OCI-LY1 (cell line): ENCODE data around the gene CYREN.

Experiments
- H2AFZ ChIP-seq: fragments of 200-600 bp; sonication (generic), shearing (Covaris generic); 2 replicates; pipeline ENCODE4 v1.6.0; 2014; ENCODE audit warnings: antibody characterized with exemption, mild to moderate bottlenecking, low read length
- H3F3A ChIP-seq: fragments of 200-600 bp; sonication (generic), shearing (Covaris generic); 2 replicates; pipeline ENCODE4 v1.6.0; 2014; ENCODE audit warnings: mild to moderate bottlenecking, antibody characterized with exemption, low read length, moderate library complexity; ENCODE audit not compliant: insufficient read depth
- H3K27ac ChIP-seq: fragments of 200-600 bp; sonication (generic); 2 replicates; pipeline ENCODE4 v1.5.1; 2014; ENCODE audit warnings: low read length, mixed run types, mild to moderate bottlenecking, low read depth; ENCODE audit not compliant: poor library complexity, severe bottlenecking
- H3K27me3 ChIP-seq: fragments of 200-600 bp; sonication (generic); 2 replicates; pipeline ENCODE4 v1.6.0; 2014; ENCODE audit warnings: antibody characterized with exemption, mild to moderate bottlenecking, low read length, moderate library complexity; ENCODE audit not compliant: insufficient read depth
- H3K36me3 ChIP-seq: fragments of 200-600 bp; sonication (generic); 2 replicates; pipeline ENCODE4 v1.6.1; 2014; ENCODE audit warnings: mild to moderate bottlenecking, antibody characterized with exemption, low read length, moderate library complexity, mixed read lengths; ENCODE audit not compliant: insufficient read depth
- H3K4me1 ChIP-seq: fragments of 200-600 bp; sonication (generic); 2 replicates; pipeline ENCODE4 v1.5.1; 2014; ENCODE audit warnings: mild to moderate bottlenecking, low read length, moderate library complexity; ENCODE audit not compliant: insufficient read depth, severe bottlenecking
- H3K4me2 ChIP-seq: fragments of 200-600 bp; sonication (generic), shearing (Covaris generic); 2 replicates; pipeline ENCODE4 v1.6.1; 2014; ENCODE audit warnings: low read length
- H3K4me3 ChIP-seq: fragments of 200-600 bp; sonication (generic); 2 replicates; pipeline ENCODE4 v1.5.1; 2014; ENCODE audit warnings: low read length, low read depth, mild to moderate bottlenecking, mixed read lengths; ENCODE audit not compliant: poor library complexity, severe bottlenecking
- H3K79me2 ChIP-seq: fragments of 200-600 bp; shearing (Covaris generic); 2 replicates; pipeline ENCODE4 v1.6.1; 2016; ENCODE audit warnings: mixed run types, low read length, mixed read lengths; ENCODE audit not compliant: insufficient read depth
- H3K9ac ChIP-seq: fragments of 200-600 bp; sonication (generic), shearing (Covaris generic); 2 replicates; pipeline ENCODE4 v1.6.1; 2014; ENCODE audit warnings: mild to moderate bottlenecking, low read length, mixed read lengths
- H3K9me2 ChIP-seq: fragments of 200-600 bp; sonication (generic), shearing (Covaris generic); 2 replicates; pipeline ENCODE4 v1.6.1; 2014; ENCODE audit warnings: low read depth, mild to moderate bottlenecking, low read length, mixed read lengths
- H3K9me3 ChIP-seq: fragments of 200-600 bp; shearing (Covaris generic); 2 replicates; pipeline ENCODE4 v1.6.1; 2014; ENCODE audit warnings: low read length, mixed read lengths
- H4K20me1 ChIP-seq: fragments of 200-600 bp; sonication (generic), shearing (Covaris generic); 2 replicates; pipeline ENCODE4 v1.6.0; 2016; ENCODE audit warnings: mild to moderate bottlenecking, low read length; ENCODE audit not compliant: insufficient read depth
- EZH2 ChIP-seq: fragments of 200-600 bp; sonication (generic), shearing (Covaris generic); IDR thresholded peaks from 2 replicates; pipeline ENCODE4 v1.8.0; 2017; ENCODE audit warnings: borderline replicate concordance, mixed run types, mild to moderate bottlenecking, antibody characterized with exemption, low read length, moderate library complexity, mixed read lengths
- TF ChIP-seq, protein P1 (sequence below): fragments of 200-600 bp; sonication (generic), shearing (Covaris generic); IDR thresholded peaks from 2 replicates; pipeline ENCODE4 v1.5.1; 2017; ENCODE audit warnings: mild to moderate bottlenecking, antibody characterized with exemption, low read length, moderate library complexity, mixed read lengths

Gene CYREN

DNA sequence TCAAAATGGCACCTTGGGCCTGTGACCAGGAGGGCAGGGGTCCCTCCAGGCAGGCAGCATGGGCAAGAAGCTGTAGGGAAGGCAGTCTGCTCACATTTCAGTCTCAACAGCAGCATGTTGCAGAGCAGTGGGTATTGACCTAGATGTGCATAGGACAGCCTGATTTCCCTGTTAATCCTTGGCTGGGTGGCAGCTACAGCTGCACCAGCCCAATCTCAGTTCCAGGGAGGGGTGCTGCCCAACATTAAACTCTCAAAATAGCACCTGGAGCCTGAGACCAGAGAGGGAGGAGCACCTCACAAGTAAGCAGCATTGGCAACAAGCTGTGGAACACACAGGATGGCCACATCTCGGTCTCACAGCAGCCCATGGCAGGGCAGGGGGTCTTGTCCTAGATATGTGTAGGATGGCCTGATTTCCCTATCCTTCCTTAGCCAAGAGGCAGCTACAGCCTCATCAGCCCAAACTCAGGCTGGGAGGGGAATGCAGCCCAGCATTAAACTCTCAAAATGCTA is 12.3 kb downstream of the CYREN start:
- Histone ChIP-seq H3K79me2 (no peaks in the 10 kb centered on the region), H2AFZ (no peak overlapping the region), H3F3A (no peaks in the 10 kb centered on the region), H3K27me3 (no peaks in the 10 kb centered on the region), H3K9ac (no peak overlapping the region), H3K27ac (no peak overlapping the region), H4K20me1 (no peaks in the 10 kb centered on the region), H3K4me1 (peaks cover 24% of the 10 kb centered on the region), H3K36me3 (peaks cover 41% of the 10 kb centered on the region), H3K9me2 (no peaks in the 10 kb centered on the region), H3K4me3 (no peak overlapping the region), H3K9me3 (peaks cover 30% of the 10 kb centered on the region), H3K4me2 (no peak overlapping the region)
- no peak for TF ChIP-seq EZH2
- TF ChIP-seq, protein P1, sequence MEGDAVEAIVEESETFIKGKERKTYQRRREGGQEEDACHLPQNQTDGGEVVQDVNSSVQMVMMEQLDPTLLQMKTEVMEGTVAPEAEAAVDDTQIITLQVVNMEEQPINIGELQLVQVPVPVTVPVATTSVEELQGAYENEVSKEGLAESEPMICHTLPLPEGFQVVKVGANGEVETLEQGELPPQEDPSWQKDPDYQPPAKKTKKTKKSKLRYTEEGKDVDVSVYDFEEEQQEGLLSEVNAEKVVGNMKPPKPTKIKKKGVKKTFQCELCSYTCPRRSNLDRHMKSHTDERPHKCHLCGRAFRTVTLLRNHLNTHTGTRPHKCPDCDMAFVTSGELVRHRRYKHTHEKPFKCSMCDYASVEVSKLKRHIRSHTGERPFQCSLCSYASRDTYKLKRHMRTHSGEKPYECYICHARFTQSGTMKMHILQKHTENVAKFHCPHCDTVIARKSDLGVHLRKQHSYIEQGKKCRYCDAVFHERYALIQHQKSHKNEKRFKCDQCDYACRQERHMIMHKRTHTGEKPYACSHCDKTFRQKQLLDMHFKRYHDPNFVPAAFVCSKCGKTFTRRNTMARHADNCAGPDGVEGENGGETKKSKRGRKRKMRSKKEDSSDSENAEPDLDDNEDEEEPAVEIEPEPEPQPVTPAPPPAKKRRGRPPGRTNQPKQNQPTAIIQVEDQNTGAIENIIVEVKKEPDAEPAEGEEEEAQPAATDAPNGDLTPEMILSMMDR = no peak

DNA sequence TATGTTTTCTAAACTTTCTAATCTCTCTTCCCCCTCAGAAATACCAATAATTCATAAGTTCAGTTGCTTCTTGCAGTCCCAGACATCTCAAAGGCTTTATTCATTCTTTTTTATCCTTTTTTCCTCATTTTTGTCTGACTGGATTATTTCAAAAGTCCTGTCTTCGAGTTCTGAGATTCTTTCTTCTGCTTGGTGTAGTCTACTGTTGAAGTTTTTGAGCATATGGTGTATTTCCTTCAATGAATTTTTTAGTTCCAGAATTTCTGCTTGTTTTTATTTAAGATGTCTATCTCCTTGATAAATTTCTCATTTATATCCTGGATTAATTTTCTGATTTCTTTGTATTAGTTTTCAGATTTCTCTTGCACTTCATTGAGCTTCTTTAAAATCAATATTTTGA is 14.2 kb downstream of the CYREN start:
- H2AFZ ChIP-seq = no peak overlapping the region
- H3F3A ChIP-seq = no peaks in the 10 kb centered on the region
- H3K27me3 ChIP-seq = no peaks in the 10 kb centered on the region
- no peaks in the 10 kb centered on the region for H3K9me2 ChIP-seq
- peaks cover 22% of the 10 kb centered on the region for H3K9me3 ChIP-seq
- no peak overlapping the region for H3K9ac ChIP-seq
- H3K27ac ChIP-seq = no peak overlapping the region
- no peak overlapping the region for H3K4me3 ChIP-seq
- peaks cover 23% of the 10 kb centered on the region for H3K36me3 ChIP-seq
- H3K4me2 ChIP-seq = no peak overlapping the region
- TF ChIP-seq, protein P1 = no peak
- TF ChIP-seq EZH2 = no peak
- no peaks in the 10 kb centered on the region for H3K79me2 ChIP-seq
- H3K4me1 ChIP-seq = peaks cover 26% of the 10 kb centered on the region
- H4K20me1 ChIP-seq = no peaks in the 10 kb centered on the region

- H3K27ac ChIP-seq = no peak overlapping the region
- no peaks in the 10 kb centered on the region for H3K9me2 ChIP-seq
- no peaks in the 10 kb centered on the region for H3K27me3 ChIP-seq
- H3K4me3 ChIP-seq = no peak overlapping the region
- H3K9ac ChIP-seq = no peak overlapping the region
- H3K9me3 ChIP-seq = peaks cover 22% of the 10 kb centered on the region
- no peak overlapping the region for H2AFZ ChIP-seq
- TF ChIP-seq, protein P1 = no peak
- no peak for TF ChIP-seq EZH2
- H3F3A ChIP-seq = no peaks in the 10 kb centered on the region
- H3K79me2 ChIP-seq = no peaks in the 10 kb centered on the region
- H3K4me2 ChIP-seq = no peak overlapping the region
- peaks cover 19% of the 10 kb centered on the region for H3K4me1 ChIP-seq
- no peaks in the 10 kb centered on the region for H4K20me1 ChIP-seq
- H3K36me3 ChIP-seq = peaks cover 22% of the 10 kb centered on the region
Measured at GRCh38 chr7:135154734-135155133, 15.8 kb downstream of the CYREN start.
